Endothelial cell of umbilical vein (primary cell): ENCODE data around the gene DEDD. TPM values are rescaled to one million over a fixed set of nuclear protein-coding genes. Genes with fewer than 3 reads are reported as not detected.

Source experiments
- BruUV-seq: library from RNA; stranded (reverse); fragments of 400-500 nt; replicated peaks from 2 replicates; lab custom pipeline; 2021; lab: Mats Ljungman, UMichigan
- CTCF ChIA-PET: fragments of 300-600, 350-600 bp; sonication (Branson Sonifier 250); formaldehyde crosslinking; loops from one replicate; lab custom pipeline; 2021; ENCODE audit warnings: antibody characterized with exemption, inconsistent platforms; lab: Charles Lee
- POLR2A ChIA-PET: fragments of 300-600, 350-600 bp; sonication (Branson Sonifier 250); formaldehyde crosslinking; loops from one replicate; lab custom pipeline; 2021; ENCODE audit warnings: antibody characterized with exemption, inconsistent platforms; lab: Charles Lee
- DNase-seq: peaks from one replicate; pipeline ENCODE4 v3.0.0-alpha.2; 2011; ENCODE audit warnings: low read depth, low spot score
- FAIRE-seq: peaks from 2 replicates; lab custom pipeline; 2011; peaks lifted over from hg19 to GRCh38; lab: Jason Lieb, UNC
- H2AFZ ChIP-seq: 2 replicates; pipeline ENCODE4 v1.6.0; 2012; ENCODE audit warnings: low read depth, low read length, control low read depth, inconsistent platforms
- H3K27ac ChIP-seq: 2 replicates; pipeline ENCODE4 v1.5.1; 2011; ENCODE audit warnings: low read depth, mild to moderate bottlenecking, control low read depth, low read length, moderate library complexity; ENCODE audit not compliant: insufficient read depth
- H3K27me3 ChIP-seq, 2 experiments: 2 replicates each; pipeline versions ENCODE4 v1.6.0 to v1.6.1; 2011; ENCODE audit warnings: low read length in 2 of 2, mixed read lengths in 1 of 2; ENCODE audit not compliant: control insufficient read depth in 2 of 2, insufficient read depth in 2 of 2
- H3K36me3 ChIP-seq, 2 experiments: 2 replicates in 1 of 2; 3 replicates in 1 of 2; pipeline ENCODE4 v1.5.1; 2011; ENCODE audit warnings: low read length in 2 of 2, mild to moderate bottlenecking in 1 of 2, moderate library complexity in 1 of 2; ENCODE audit not compliant: control insufficient read depth in 2 of 2, insufficient read depth in 2 of 2; ENCODE audit errors: extremely low read depth in 1 of 2
- H3K4me1 ChIP-seq: 3 replicates; pipeline ENCODE4 v1.5.1; 2011; ENCODE audit warnings: mild to moderate bottlenecking, low read length; ENCODE audit not compliant: control insufficient read depth, insufficient read depth; ENCODE audit errors: extremely low read depth
- H3K4me2 ChIP-seq: 2 replicates; pipeline ENCODE4 v1.6.1; 2011; ENCODE audit warnings: low read length, control low read depth, mixed read lengths; ENCODE audit not compliant: insufficient read depth
- H3K4me3 ChIP-seq, 3 experiments: fragments of 200-600 bp in 1 of 3; sonication (generic), shearing (Covaris generic) in 1 of 3; replicated peaks in 1 of 3; 2 replicates each; pipeline ENCODE4 v1.5.1; 2011 to 2016; ENCODE audit warnings: control low read depth in 3 of 3, low read length in 3 of 3, mild to moderate bottlenecking in 2 of 3, inconsistent platforms in 1 of 3, low read depth in 1 of 3, moderate library complexity in 1 of 3; ENCODE audit not compliant: insufficient read depth in 1 of 3
- H3K79me2 ChIP-seq: 2 replicates; pipeline ENCODE4 v1.6.0; 2012; ENCODE audit warnings: low read length, inconsistent platforms; ENCODE audit not compliant: control insufficient read depth, insufficient read depth
- H3K9ac ChIP-seq: replicated peaks from 2 replicates; pipeline ENCODE3; 2011; ENCODE audit warnings: low read length, control low read depth; ENCODE audit not compliant: insufficient read depth; ENCODE audit errors: extremely low read depth
- H3K9me1 ChIP-seq: replicated peaks from 3 replicates; pipeline ENCODE4 v1.6.0; 2011; ENCODE audit warnings: mild to moderate bottlenecking, low read length; ENCODE audit not compliant: control insufficient read depth, insufficient read depth; ENCODE audit errors: extremely low read depth
- H3K9me3 ChIP-seq: replicated peaks from 2 replicates; pipeline ENCODE4 v1.5.1; 2012; ENCODE audit warnings: low read length, inconsistent platforms; ENCODE audit not compliant: control insufficient read depth, insufficient read depth
- H4K20me1 ChIP-seq: replicated peaks from 2 replicates; pipeline ENCODE3; 2011; ENCODE audit warnings: mild to moderate bottlenecking, low read length; ENCODE audit not compliant: control insufficient read depth, insufficient read depth; ENCODE audit errors: extremely low read depth
- CTCF ChIP-seq, 2 donors: IDR thresholded peaks; 1 replicate in 1 of 2; 2 replicates in 1 of 2; pipeline ENCODE4 v1.5.1; 2011; ENCODE audit warnings: low read length in 2 of 2, mild to moderate bottlenecking in 2 of 2, moderate library complexity in 2 of 2, control low read depth in 1 of 2, inconsistent platforms in 1 of 2, low read depth in 1 of 2; ENCODE audit not compliant: insufficient read depth in 1 of 2; ENCODE audit errors: extremely low read depth in 1 of 2
- EZH2 ChIP-seq: IDR thresholded peaks from 2 replicates; pipeline ENCODE4 v1.6.1; 2012; ENCODE audit warnings: borderline replicate concordance, low read depth, mild to moderate bottlenecking, moderate library complexity, low read length, inconsistent platforms; ENCODE audit not compliant: severe bottlenecking
- FOS ChIP-seq: IDR thresholded peaks from 2 replicates; pipeline ENCODE4 v1.6.1; 2011; ENCODE audit warnings: mild to moderate bottlenecking, low read length, moderate library complexity, borderline replicate concordance; ENCODE audit not compliant: insufficient read depth
- GATA2 ChIP-seq: IDR thresholded peaks from 2 replicates; pipeline ENCODE4 v1.7.0; 2011; ENCODE audit warnings: low read depth, mild to moderate bottlenecking, moderate library complexity, mixed read lengths, low read length; ENCODE audit not compliant: insufficient read length, insufficient read depth
- JUN ChIP-seq: IDR thresholded peaks from 2 replicates; pipeline ENCODE4 v1.6.1; 2011; ENCODE audit warnings: borderline replicate concordance, low read depth; ENCODE audit not compliant: insufficient read length, insufficient read depth
- MAX ChIP-seq: IDR thresholded peaks from 2 replicates; pipeline ENCODE4 v1.6.1; 2011; ENCODE audit not compliant: insufficient read depth, insufficient read length
- MYC ChIP-seq: IDR thresholded peaks from one replicate; pipeline ENCODE4 v1.6.1; 2011; ENCODE audit warnings: mild to moderate bottlenecking, low read depth, low read length
- POLR2A ChIP-seq: IDR thresholded peaks from 2 replicates; pipeline ENCODE4 v1.6.1; 2012; ENCODE audit warnings: low read depth, mild to moderate bottlenecking, control low read depth, low read length
- POLR2AphosphoS5 ChIP-seq: IDR thresholded peaks from 2 replicates; pipeline ENCODE4 v1.6.1; 2012; ENCODE audit warnings: low read depth, mild to moderate bottlenecking, control low read depth, low read length, moderate library complexity; ENCODE audit not compliant: insufficient read depth
- dilution Hi-C: fragments of 300-500 bp; cut with MboI; formaldehyde crosslinking; loops from one replicate; pipeline ENCODE4 v1.15.0; 2019; ENCODE audit warnings: low sequenced_read_pairs; ENCODE audit not compliant: extremely low pct_ligation_motif_present
- intact Hi-C: fragments of 100-400 bp; cut with micrococcal nuclease; formaldehyde crosslinking; loops from one replicate; pipeline ENCODE4 v1.10.0; 2022
- polyA plus RNA-seq, 4 experiments: library from polyadenylated mRNA; depleted of rRNA in 3 of 4; stranded (reverse) in 3 of 4; unstranded in 1 of 4; fragments of >200 nt; gene quantifications; 2 replicates each; pipeline versions ENCODE4 v1.2.1 to v1.2.3, GENCODE V29; 2011 to 2012; ENCODE audit warnings: missing spikeins in 1 of 4
- total RNA-seq: library from RNA; stranded (reverse); gene quantifications from 2 replicates; pipeline ENCODE4 v1.2.3, GENCODE V29; 2021

The DEDD gene
- total and polyA plus RNA-seq, 2 donors (not counting 3 experiments of a cell fraction or from before 2014, with no cell fraction given): 50.2 to 78.3 TPM

GRCh38 chr1:161158316-161159010 lies 26.0 kb upstream of the DEDD start:
- Histone ChIP-seq H2AFZ (no peak overlapping the region), H3K4me1 (peaks cover 7% of the 10 kb centered on the region), H3K79me2 (peaks cover 7% of the 10 kb centered on the region), H3K4me3 (no peak overlapping the region), H3K9ac (no peak overlapping the region), H3K27ac (no peak overlapping the region), H3K9me3 (no peaks in the 10 kb centered on the region), H4K20me1 (no peaks in the 10 kb centered on the region), H3K9me1 (no peaks in the 10 kb centered on the region), H3K4me2 (peak overlapping the region; percentile 32), H3K27me3 (no peaks in the 10 kb centered on the region), H3K36me3 (peaks cover 2 to 10% of the 10 kb centered on the region in 2 experiments)
- no peak for FAIRE-seq
- TF ChIP-seq JUN (no peak), CTCF (IDR thresholded peaks at IDR 0.05; ENCODE audit: extremely low read depth in 1 of 2, insufficient read depth in 1 of 2, low read depth in 1 of 2, low read length in 2 of 2) (no peak), EZH2 (no peak), MAX (no peak), MYC (no peak), FOS (no peak), POLR2A (no peak), POLR2AphosphoS5 (no peak), GATA2 (no peak)
- ChIA-PET POLR2A (interaction anchor here (0.7 kb wide), 1 partner anchor 137 kb away, joined by 4 read pairs; the partner anchor contains the start of gene F11R), CTCF (interaction anchor here (0.7 to 2.1 kb wide), 2 partner anchors 161 to 224 kb away, joined by 3 to 9 read pairs; no protein-coding TSS in a partner anchor)
- no TSS peak for BruUV-seq
- intact Hi-C loops: loop anchor here (2.0 kb wide), 1 partner anchor 40 kb away; the partner anchor contains the start of genes NIT1 and PFDN2
- DNase-seq: no peak
- dilution Hi-C loops: no loop called here
